ENCODE results near the gene SV2A.
"Not testable (repeated sequence)": the region's sequence is repeated elsewhere in the genome, so short reads cannot be mapped to it uniquely, and the experiment has no call there.

Gene SV2A

DNA sequence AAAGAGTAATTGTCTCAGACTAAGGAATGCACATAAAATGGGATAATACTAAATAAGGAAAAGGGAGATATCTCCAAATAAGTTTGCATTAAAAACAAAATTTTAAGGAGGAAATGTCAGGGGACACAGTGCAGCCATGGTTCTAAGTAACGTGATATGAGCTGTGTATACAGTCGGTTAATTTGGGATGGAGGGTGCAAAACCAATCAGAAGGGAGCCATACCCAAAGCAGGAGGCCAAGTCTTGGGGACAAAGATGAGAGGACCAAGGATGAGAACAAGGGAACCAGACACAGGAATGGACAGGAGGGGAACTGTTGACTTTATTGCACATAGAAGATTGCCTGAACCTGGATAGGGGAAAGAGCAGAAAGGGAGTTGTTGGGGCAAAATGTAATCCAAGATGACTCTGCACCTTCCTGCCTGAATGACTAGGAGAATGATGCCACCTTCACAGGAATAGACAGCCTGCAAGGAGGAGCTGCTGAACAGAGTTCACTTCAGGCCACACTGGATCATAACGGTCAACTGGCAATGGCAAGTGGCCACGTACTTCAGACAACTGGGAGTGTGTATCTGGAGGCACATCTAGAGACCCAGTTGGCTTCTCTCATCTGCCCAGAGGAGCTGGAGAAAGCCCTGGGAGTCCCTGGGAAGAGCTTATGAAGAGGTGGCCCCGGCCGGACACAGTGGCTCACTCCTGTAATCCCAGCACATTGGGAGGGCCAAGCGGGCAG lies 40.3 kb downstream of the SV2A start:
- Histone ChIP-seq H4K8ac (ENCODE audit: low read length) (no peak overlapping the region), H2BK12ac (ENCODE audit: low read length in 2 of 2) (no peak overlapping the region), H2AFZ (ENCODE audit: low read depth, low read length) (no peak overlapping the region), H3K4me3 (ENCODE audit: insufficient read depth in 1 of 2, low read depth in 1 of 2, low read length in 2 of 2) (no peak overlapping the region), H3K27me3 (ENCODE audit: control insufficient read depth in 1 of 2, insufficient read depth in 1 of 2, low read length in 2 of 2) (no peaks in the 10 kb centered on the region), H2AK5ac (ENCODE audit: low read length, severe bottlenecking) (no peak overlapping the region), H3K23ac (ENCODE audit: low read length in 2 of 2) (no peak overlapping the region), H3K9me3 (ENCODE audit: control insufficient read depth, low read length) (no peaks in the 10 kb centered on the region), H3K9ac (ENCODE audit: low read length) (no peak overlapping the region), H3K14ac (ENCODE audit: low read length in 2 of 2) (no peak overlapping the region), H3K27ac (ENCODE audit: low read length, poor library complexity, severe bottlenecking) (no peak overlapping the region), H3K4ac (ENCODE audit: low read depth in 1 of 2, low read length in 2 of 2) (no peak overlapping the region), H3K36me3 (ENCODE audit: control insufficient read depth in 1 of 2, insufficient read depth in 2 of 2, low read depth in 1 of 2, low read length in 2 of 2) (no peaks in the 10 kb centered on the region), H4K91ac (ENCODE audit: low read length) (peak overlapping the region; percentile 68), H3K4me2 (ENCODE audit: low read length, poor library complexity, severe bottlenecking) (no peak overlapping the region), H3K4me1 (ENCODE audit: control insufficient read depth, insufficient read depth, low read depth, low read length) (no peaks in the 10 kb centered on the region), H2BK15ac (ENCODE audit: low read depth, poor library complexity, severe bottlenecking) (no peak overlapping the region), H3K18ac (ENCODE audit: low read depth in 1 of 2, low read length in 2 of 2) (no peak overlapping the region), H3K79me1 (replicated peaks; ENCODE audit: low read length, poor library complexity, severe bottlenecking) (peaks cover 2% of the 10 kb centered on the region), H2BK120ac (ENCODE audit: low read depth, low read length) (no peak overlapping the region), H2BK5ac (ENCODE audit: low read depth, low read length, poor library complexity, severe bottlenecking) (no peak overlapping the region)
- DNase-seq: no peak
- 97% methylated on average over 7 of the region's 7 CpGs for WGBS

DNA sequence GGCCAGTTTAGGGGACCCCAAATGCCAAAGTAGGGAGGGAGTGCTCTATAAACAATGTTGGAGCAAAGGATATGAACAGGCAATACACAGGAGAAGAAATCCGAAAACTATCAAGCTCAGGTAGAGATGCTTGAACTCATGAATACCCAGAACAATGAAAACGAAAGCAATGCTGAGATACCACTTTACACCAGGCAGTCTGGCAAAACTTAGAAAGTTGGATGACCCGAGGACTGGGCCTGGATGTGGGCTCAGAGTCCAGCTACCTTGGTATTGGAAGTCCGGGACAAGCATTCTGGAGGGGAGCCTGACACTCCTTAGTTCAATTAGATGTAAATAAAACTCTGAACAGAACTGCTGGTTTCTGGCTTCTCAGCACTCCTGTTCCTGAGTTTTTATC lies 44.6 kb downstream of the SV2A start:
- not testable (repeated sequence) for H3K14ac ChIP-seq (ENCODE audit: low read length in 2 of 2); H3K18ac ChIP-seq (ENCODE audit: low read depth in 1 of 2, low read length in 2 of 2); H3K9ac ChIP-seq (ENCODE audit: low read length); H2BK120ac ChIP-seq (ENCODE audit: low read depth, low read length); H2BK12ac ChIP-seq (ENCODE audit: low read length in 2 of 2); H3K36me3 ChIP-seq (ENCODE audit: control insufficient read depth in 1 of 2, insufficient read depth in 2 of 2, low read depth in 1 of 2, low read length in 2 of 2); H3K27me3 ChIP-seq (ENCODE audit: control insufficient read depth in 1 of 2, insufficient read depth in 1 of 2, low read length in 2 of 2); H3K4me3 ChIP-seq (ENCODE audit: insufficient read depth in 1 of 2, low read depth in 1 of 2, low read length in 2 of 2); H3K4me1 ChIP-seq (ENCODE audit: control insufficient read depth, insufficient read depth, low read depth, low read length); H2AFZ ChIP-seq (ENCODE audit: low read depth, low read length); H3K23ac ChIP-seq (ENCODE audit: low read length in 2 of 2); H4K91ac ChIP-seq (ENCODE audit: low read length); H3K79me1 ChIP-seq (replicated peaks; ENCODE audit: low read length, poor library complexity, severe bottlenecking); H4K8ac ChIP-seq (ENCODE audit: low read length); H3K4me2 ChIP-seq (ENCODE audit: low read length, poor library complexity, severe bottlenecking); H3K9me3 ChIP-seq (ENCODE audit: control insufficient read depth, low read length); H3K27ac ChIP-seq (ENCODE audit: low read length, poor library complexity, severe bottlenecking); H2BK5ac ChIP-seq (ENCODE audit: low read depth, low read length, poor library complexity, severe bottlenecking); H3K4ac ChIP-seq (ENCODE audit: low read depth in 1 of 2, low read length in 2 of 2); H2AK5ac ChIP-seq (ENCODE audit: low read length, severe bottlenecking); H2BK15ac ChIP-seq (ENCODE audit: low read depth, poor library complexity, severe bottlenecking); DNase-seq
- no CpG with 5 or more reads among the region's 4 CpGs for WGBS

DNA sequence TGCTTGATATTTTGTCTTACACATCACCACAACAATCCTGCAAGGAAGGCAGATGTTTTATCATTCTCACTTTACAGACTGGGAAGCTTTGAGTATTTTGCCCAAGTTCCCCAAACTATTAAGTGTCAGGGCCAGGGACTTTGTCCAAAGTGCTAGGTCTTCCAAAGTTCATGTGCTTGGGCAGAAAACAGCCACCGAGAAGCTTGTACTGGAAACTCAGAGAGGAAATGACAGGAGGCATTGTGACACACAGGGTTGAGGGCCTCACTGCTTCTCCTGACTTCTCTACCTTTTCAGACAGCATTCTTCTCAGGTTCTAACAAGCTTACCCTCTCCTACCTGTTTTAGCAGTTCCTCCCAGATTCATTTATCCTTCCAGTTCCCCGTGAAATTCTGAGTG lies 50.8 kb downstream of the SV2A start:
- not testable (repeated sequence) for H2BK15ac ChIP-seq (ENCODE audit: low read depth, poor library complexity, severe bottlenecking); H3K79me1 ChIP-seq (replicated peaks; ENCODE audit: low read length, poor library complexity, severe bottlenecking); H3K4me2 ChIP-seq (ENCODE audit: low read length, poor library complexity, severe bottlenecking); H3K36me3 ChIP-seq (ENCODE audit: control insufficient read depth in 1 of 2, insufficient read depth in 2 of 2, low read depth in 1 of 2, low read length in 2 of 2); H3K18ac ChIP-seq (ENCODE audit: low read depth in 1 of 2, low read length in 2 of 2); H3K4me3 ChIP-seq (ENCODE audit: insufficient read depth in 1 of 2, low read depth in 1 of 2, low read length in 2 of 2); H4K8ac ChIP-seq (ENCODE audit: low read length); H3K4ac ChIP-seq (ENCODE audit: low read depth in 1 of 2, low read length in 2 of 2); H3K27ac ChIP-seq (ENCODE audit: low read length, poor library complexity, severe bottlenecking); H2AK5ac ChIP-seq (ENCODE audit: low read length, severe bottlenecking); H2BK120ac ChIP-seq (ENCODE audit: low read depth, low read length); H2BK5ac ChIP-seq (ENCODE audit: low read depth, low read length, poor library complexity, severe bottlenecking); H3K14ac ChIP-seq (ENCODE audit: low read length in 2 of 2); H3K9me3 ChIP-seq (ENCODE audit: control insufficient read depth, low read length); H3K4me1 ChIP-seq (ENCODE audit: control insufficient read depth, insufficient read depth, low read depth, low read length); H4K91ac ChIP-seq (ENCODE audit: low read length); H3K23ac ChIP-seq (ENCODE audit: low read length in 2 of 2); H2AFZ ChIP-seq (ENCODE audit: low read depth, low read length); DNase-seq; H3K27me3 ChIP-seq (ENCODE audit: control insufficient read depth in 1 of 2, insufficient read depth in 1 of 2, low read length in 2 of 2); H3K9ac ChIP-seq (ENCODE audit: low read length); H2BK12ac ChIP-seq (ENCODE audit: low read length in 2 of 2)
- WGBS: no CpG with 5 or more reads among the region's 2 CpGs

DNA sequence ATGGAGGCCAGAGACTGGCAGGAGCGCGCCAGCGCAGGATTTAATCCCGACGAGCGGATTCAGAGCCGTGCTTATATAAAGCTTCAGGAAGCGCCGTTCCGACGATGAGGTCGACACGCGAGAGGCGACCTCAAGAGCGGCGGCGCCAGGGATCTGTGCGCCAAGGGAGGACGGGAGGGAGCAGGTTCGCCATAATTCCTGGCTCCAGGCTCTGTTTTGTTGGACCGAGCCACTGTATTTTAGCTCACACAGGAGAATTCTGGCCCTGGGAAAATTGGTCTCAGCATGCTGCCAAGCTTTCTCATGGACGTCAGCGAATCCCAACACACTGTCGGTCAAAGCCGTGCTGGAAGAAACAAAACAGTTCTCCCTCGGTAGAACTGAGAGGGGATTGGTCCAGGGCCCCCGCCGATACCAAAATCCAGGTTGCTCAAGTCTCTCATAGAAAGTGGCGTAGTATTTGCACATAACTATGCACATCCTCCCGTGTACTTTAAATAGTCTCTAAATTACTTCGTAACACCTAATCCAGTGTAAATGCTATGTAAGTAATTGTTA lies 56.1 kb downstream of the SV2A start:
- not testable (repeated sequence) for H4K8ac ChIP-seq (ENCODE audit: low read length); H3K4me1 ChIP-seq (ENCODE audit: control insufficient read depth, insufficient read depth, low read depth, low read length); H2BK15ac ChIP-seq (ENCODE audit: low read depth, poor library complexity, severe bottlenecking); H3K4me3 ChIP-seq (ENCODE audit: insufficient read depth in 1 of 2, low read depth in 1 of 2, low read length in 2 of 2); H3K9me3 ChIP-seq (ENCODE audit: control insufficient read depth, low read length); DNase-seq; H3K9ac ChIP-seq (ENCODE audit: low read length); H2AFZ ChIP-seq (ENCODE audit: low read depth, low read length); H3K79me1 ChIP-seq (replicated peaks; ENCODE audit: low read length, poor library complexity, severe bottlenecking); H3K36me3 ChIP-seq (ENCODE audit: control insufficient read depth in 1 of 2, insufficient read depth in 2 of 2, low read depth in 1 of 2, low read length in 2 of 2); H3K27me3 ChIP-seq (ENCODE audit: control insufficient read depth in 1 of 2, insufficient read depth in 1 of 2, low read length in 2 of 2); H3K23ac ChIP-seq (ENCODE audit: low read length in 2 of 2); H2AK5ac ChIP-seq (ENCODE audit: low read length, severe bottlenecking); H2BK12ac ChIP-seq (ENCODE audit: low read length in 2 of 2); H3K27ac ChIP-seq (ENCODE audit: low read length, poor library complexity, severe bottlenecking); H3K4ac ChIP-seq (ENCODE audit: low read depth in 1 of 2, low read length in 2 of 2); H2BK120ac ChIP-seq (ENCODE audit: low read depth, low read length); H3K18ac ChIP-seq (ENCODE audit: low read depth in 1 of 2, low read length in 2 of 2); H4K91ac ChIP-seq (ENCODE audit: low read length); H2BK5ac ChIP-seq (ENCODE audit: low read depth, low read length, poor library complexity, severe bottlenecking); H3K4me2 ChIP-seq (ENCODE audit: low read length, poor library complexity, severe bottlenecking); H3K14ac ChIP-seq (ENCODE audit: low read length in 2 of 2)
- WGBS: no CpG with 5 or more reads among the region's 32 CpGs
